GM19240 (cell line): ENCODE data around the gene PPP1CA.
"Not testable (repeated sequence)": the region's sequence is repeated elsewhere in the genome, so short reads cannot be mapped to it uniquely, and the experiment has no call there.

Experiments
- DNase-seq: peaks from one replicate; pipeline ENCODE4 v3.0.0; 2011; ENCODE audit warnings: low spot score; ENCODE audit not compliant: insufficient read length

The PPP1CA gene

GRCh38 chr11:67404515-67405195 is 3.0 kb upstream of the PPP1CA start:
- no peak for DNase-seq

GRCh38 chr11:67403085-67403484 is 1.4 kb upstream of the PPP1CA start:
- not testable (repeated sequence) for DNase-seq

- DNase-seq = not testable (repeated sequence)
Observed at GRCh38 chr11:67402192-67402839, 658 bp upstream of the PPP1CA start.

GRCh38 chr11:67400942-67401494 is 640 bp downstream of the PPP1CA start:
- no peak for DNase-seq

GRCh38 chr11:67400251-67400941 is 1.3 kb downstream of the PPP1CA start:
- DNase-seq = no peak

- DNase-seq = no peak
Observed at GRCh38 chr11:67398661-67399563, 2.7 kb downstream of the PPP1CA start.

- DNase-seq = no peak
Observed at GRCh38 chr11:67397986-67398660, 3.5 kb downstream of the PPP1CA start.

GRCh38 chr11:67397536-67397935 is 4.1 kb downstream of the PPP1CA start:
- no peak for DNase-seq

GRCh38 chr11:67396587-67397389 is 4.9 kb downstream of the PPP1CA start:
- no peak for DNase-seq

GRCh38 chr11:67396259-67396581 is 5.4 kb downstream of the PPP1CA start:
- no peak for DNase-seq

- no peak for DNase-seq
Observed at GRCh38 chr11:67395555-67396258, 6.0 kb downstream of the PPP1CA start.

GRCh38 chr11:67393990-67394389 is 7.7 kb downstream of the PPP1CA start:
- DNase-seq = no peak

GRCh38 chr11:67393437-67393836 is 8.2 kb downstream of the PPP1CA start:
- DNase-seq = no peak

GRCh38 chr11:67392183-67392715 is 9.4 kb downstream of the PPP1CA start:
- DNase-seq = no peak

GRCh38 chr11:67391304-67392182 is 10.1 kb downstream of the PPP1CA start, which contains the start of gene RAD9A:
Gene RAD9A, plus strand, starts transcription at chr11:67391986. Its CDS starts 59 bp downstream, at chr11:67392045.
- peak; percentile 97 for DNase-seq

GRCh38 chr11:67390947-67391303 is 10.7 kb downstream of the PPP1CA start:
- DNase-seq = no peak

GRCh38 chr11:67389477-67389876 is 12.2 kb downstream of the PPP1CA start:
- no peak for DNase-seq

GRCh38 chr11:67387518-67387917 is 14.1 kb downstream of the PPP1CA start:
- DNase-seq = no peak
